CD14-positive monocyte (primary cell): Measurements from ENCODE around the gene GMEB2. TPM values are rescaled to one million over a fixed set of nuclear protein-coding genes. Genes with fewer than 3 reads are reported as not detected.

ENCODE experiments used
- DNase-seq, 3 donors: peaks; one replicate each; pipeline ENCODE4 v3.0.0-alpha.2; 2011 to 2022
- H2AFZ ChIP-seq: 2 replicates; pipeline ENCODE4 v1.6.0; 2012; ENCODE audit warnings: mild to moderate bottlenecking, low read depth, low read length, inconsistent platforms; ENCODE audit not compliant: insufficient read depth, poor library complexity, severe bottlenecking
- H3K27ac ChIP-seq, 2 donors: 1 replicate in 1 of 2; 2 replicates in 1 of 2; pipeline ENCODE4 v1.5.1; 2012 to 2013; ENCODE audit warnings: low read length in 2 of 2, control low read depth in 1 of 2, inconsistent platforms in 1 of 2, low read depth in 1 of 2, mild to moderate bottlenecking in 1 of 2
- H3K27me3 ChIP-seq, 2 donors: one replicate each; pipeline versions ENCODE4 v1.6.0 to v1.6.1; 2011 to 2013; ENCODE audit warnings: low read length in 2 of 2; ENCODE audit not compliant: control insufficient read depth in 2 of 2, insufficient read depth in 2 of 2
- H3K36me3 ChIP-seq, 2 donors: replicated peaks in 1 of 2; 1 replicate in 1 of 2; 2 replicates in 1 of 2; pipeline versions ENCODE4 v1.5.1 to v1.6.1; 2012 to 2013; ENCODE audit warnings: low read length in 2 of 2, control low read depth in 1 of 2, inconsistent platforms in 1 of 2, mild to moderate bottlenecking in 1 of 2; ENCODE audit not compliant: insufficient read depth in 2 of 2, control insufficient read depth in 1 of 2
- H3K4me1 ChIP-seq, 2 donors: 1 replicate in 1 of 2; 2 replicates in 1 of 2; pipeline versions ENCODE4 v1.5.1 to v1.6.1; 2012 to 2013; ENCODE audit warnings: low read length in 2 of 2, control low read depth in 1 of 2, inconsistent platforms in 1 of 2, mild to moderate bottlenecking in 1 of 2, moderate library complexity in 1 of 2; ENCODE audit not compliant: insufficient read depth in 2 of 2, control insufficient read depth in 1 of 2
- H3K4me2 ChIP-seq: replicated peaks from 2 replicates; pipeline ENCODE3; 2012; ENCODE audit warnings: low read length, moderate library complexity, mild to moderate bottlenecking; ENCODE audit not compliant: poor library complexity, severe bottlenecking; ENCODE audit errors: extremely low read depth
- H3K4me3 ChIP-seq, 3 experiments: fragments of 200-600 bp in 1 of 3; sonication (generic) in 1 of 3; replicated peaks in 1 of 3; 1 replicate in 2 of 3; 2 replicates in 1 of 3; pipeline ENCODE4 v1.5.1; 2011 to 2013; ENCODE audit warnings: low read length in 3 of 3, mild to moderate bottlenecking in 3 of 3, control low read depth in 2 of 3, low read depth in 2 of 3, inconsistent platforms in 1 of 3, moderate library complexity in 1 of 3
- H3K79me2 ChIP-seq: 2 replicates; pipeline ENCODE4 v1.6.0; 2012; ENCODE audit warnings: mild to moderate bottlenecking, control low read depth, inconsistent platforms, low read length, moderate library complexity; ENCODE audit not compliant: insufficient read depth
- H3K9ac ChIP-seq: 2 replicates; pipeline ENCODE4 v1.6.0; 2017; ENCODE audit warnings: low read length, mild to moderate bottlenecking; ENCODE audit not compliant: insufficient read depth, poor library complexity, severe bottlenecking
- H3K9me3 ChIP-seq, 2 donors: replicated peaks in 1 of 2; 1 replicate in 1 of 2; 2 replicates in 1 of 2; pipeline versions ENCODE4 v1.5.1 to v1.6.1; 2012 to 2013; ENCODE audit warnings: low read length in 2 of 2, control low read depth in 1 of 2; ENCODE audit not compliant: control insufficient read depth in 1 of 2, insufficient read depth in 1 of 2
- H4K20me1 ChIP-seq: 2 replicates; pipeline ENCODE4 v1.6.0; 2012; ENCODE audit warnings: mild to moderate bottlenecking, low read length, control low read depth, moderate library complexity; ENCODE audit not compliant: insufficient read depth
- H3K27ac Mint-ChIP-seq, 7 donors: one replicate each; pipeline ENCODE4 v1.8.0; 2020; ENCODE audit warnings: mild to moderate bottlenecking in 7 of 7, mixed read lengths in 7 of 7, moderate library complexity in 6 of 7, inconsistent platforms in 2 of 7
- H3K27me3 Mint-ChIP-seq, 3 donors: one replicate each; pipeline ENCODE4 v1.8.0; 2021 to 2022; ENCODE audit warnings: low read depth in 3 of 3, mild to moderate bottlenecking in 3 of 3, mixed read lengths in 3 of 3, moderate library complexity in 3 of 3, inconsistent platforms in 1 of 3
- H3K36me3 Mint-ChIP-seq, 2 donors: one replicate each; pipeline ENCODE4 v1.8.0; 2020; ENCODE audit warnings: mixed read lengths in 2 of 2, inconsistent platforms in 1 of 2, mild to moderate bottlenecking in 1 of 2
- H3K4me1 Mint-ChIP-seq: one replicate; pipeline ENCODE4 v1.8.0; 2020; ENCODE audit warnings: mild to moderate bottlenecking, mixed read lengths
- H3K4me3 Mint-ChIP-seq, 2 donors: one replicate each; pipeline ENCODE4 v1.8.0; 2020; ENCODE audit warnings: mild to moderate bottlenecking in 2 of 2, mixed read lengths in 2 of 2, moderate library complexity in 1 of 2
- H3K9me3 Mint-ChIP-seq, 7 donors: one replicate each; pipeline ENCODE4 v1.8.0; 2020 to 2022; ENCODE audit warnings: mixed read lengths in 7 of 7, mild to moderate bottlenecking in 6 of 7, moderate library complexity in 6 of 7, inconsistent platforms in 2 of 7
- CTCF ChIP-seq: fragments of 200-600 bp; IDR thresholded peaks from one replicate; pipeline ENCODE4 v1.8.0; 2022; ENCODE audit warnings: antibody characterized with exemption, mild to moderate bottlenecking
- WGBS: methylation state at CpG from one replicate; pipeline ENCODE4 v1.1.5; 2013; ENCODE audit warnings: missing lambda C conversion rate; ENCODE audit not compliant: insufficient coverage; 5-methylcytosine and 5-hydroxymethylcytosine counted together
- intact Hi-C, 2 donors: fragments of 100-400 bp; cut with micrococcal nuclease; formaldehyde crosslinking; loops; one replicate each; pipeline versions ENCODE4 v1.15.0 to v1.15.1; 2023
- polyA plus RNA-seq, 3 donors: library from polyadenylated mRNA; depleted of rRNA in 1 of 3; unstranded in 2 of 3; stranded (reverse) in 1 of 3; fragments of 300-500 nt in 2 of 3; fragments of >200 nt in 1 of 3; fragmentation: Illumina TruSeq in 2 of 3; gene quantifications; 1 replicate in 2 of 3; 2 replicates in 1 of 3; pipeline ENCODE4 v1.2.3, GENCODE V29; 2012 to 2021

Gene GMEB2
- polyA plus RNA-seq, 3 donors, result 2.7 to 11.7 (median 3.8) TPM

DNA sequence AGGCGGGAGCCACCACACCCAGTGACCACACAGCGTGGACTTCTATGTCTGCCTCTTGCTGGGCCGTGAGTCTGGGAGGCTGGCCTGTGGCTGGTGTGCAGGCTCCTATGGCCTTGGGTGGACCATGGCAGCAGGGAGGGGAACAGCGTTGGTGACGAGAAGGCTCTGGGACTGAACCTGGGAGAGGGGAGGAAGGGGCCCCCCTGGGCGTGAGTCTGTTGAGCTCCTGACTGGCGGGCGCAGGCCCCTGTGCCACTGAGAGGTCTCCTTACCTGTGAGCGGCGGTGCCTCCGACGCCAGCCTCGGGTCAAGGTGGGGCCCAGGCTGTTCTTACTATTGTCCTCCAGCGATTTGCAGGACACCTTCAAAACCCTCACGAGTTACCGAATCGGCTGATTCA, 40.1 kb downstream of the GMEB2 start:
- Histone ChIP-seq H4K20me1 (peaks cover 4% of the 10 kb centered on the region), H3K9ac (no peak overlapping the region), H3K36me3 (peaks cover 17 to 29% of the 10 kb centered on the region in 2 donors), H3K4me3 (no peak overlapping the region), H3K27me3 (no peaks in the 10 kb centered on the region), H2AFZ (no peak overlapping the region), H3K79me2 (no peaks in the 10 kb centered on the region), H3K9me3 (no peaks in the 10 kb centered on the region), H3K4me1 (peaks cover 0 to 7% of the 10 kb centered on the region in 2 donors), H3K4me2 (no peak overlapping the region), H3K27ac (no peak overlapping the region)
- Mint-ChIP-seq H3K4me3 (no peak overlapping the region), H3K9me3 (no peaks in the 10 kb centered on the region), H3K27ac (no peak overlapping the region), H3K4me1 (peaks cover 13% of the 10 kb centered on the region), H3K27me3 (peaks cover 9 to 19% (median 14%) of the 10 kb centered on the region in 3 donors), H3K36me3 (peaks cover 34 to 46% of the 10 kb centered on the region in 2 donors)
- WGBS, result 89% methylated on average over 16 of the region's 17 CpGs
- intact Hi-C loops, result no loop called here
- DNase-seq, result no peak
- no peak for TF ChIP-seq CTCF

GRCh38 chr20:63585616-63586565, 41.0 kb downstream of the GMEB2 start:
- no peak overlapping the region for H3K27ac ChIP-seq
- no peak overlapping the region for H2AFZ ChIP-seq
- H3K9me3 Mint-ChIP-seq, result no peaks in the 10 kb centered on the region
- no peaks in the 10 kb centered on the region for H3K9me3 ChIP-seq
- H3K36me3 Mint-ChIP-seq, result peaks cover 30 to 37% of the 10 kb centered on the region in 2 donors
- H3K4me3 Mint-ChIP-seq, result peak overlapping the region in 1 of 2 donors; percentile 42
- H3K27me3 ChIP-seq, result peaks cover 0 to under 1% of the 10 kb centered on the region in 2 donors
- H3K4me2 ChIP-seq, result no peak overlapping the region
- H3K27me3 Mint-ChIP-seq, result peaks cover 13 to 27% (median 15%) of the 10 kb centered on the region in 3 donors
- intact Hi-C loops, result no loop called here
- no peak for TF ChIP-seq CTCF
- DNase-seq, result no peak
- peaks cover 11 to 20% of the 10 kb centered on the region in 2 donors for H3K36me3 ChIP-seq
- peaks cover 0 to 7% of the 10 kb centered on the region in 2 donors for H3K4me1 ChIP-seq
- H3K9ac ChIP-seq, result no peak overlapping the region
- WGBS, result 95% methylated on average over 21 of the region's 22 CpGs
- no peaks in the 10 kb centered on the region for H3K79me2 ChIP-seq
- H3K4me1 Mint-ChIP-seq, result peaks cover 13% of the 10 kb centered on the region
- no peak overlapping the region for H3K4me3 ChIP-seq
- H4K20me1 ChIP-seq, result peaks cover 4% of the 10 kb centered on the region
- H3K27ac Mint-ChIP-seq, result no peak overlapping the region
